RWPE2 (cell line): ENCODE measurements around the gene NFATC4.

Experiments used
- ATAC-seq: fragments of 200-7000 bp; cut with Tn5 transposase; 3 replicates; pipeline ENCODE4 v1.9.1; 2021; ENCODE audit warnings: low read depth
- DNase-seq: peaks from one replicate; pipeline ENCODE4 v3.0.0-alpha.2; 2020; ENCODE audit warnings: low spot score
- H3K27ac ChIP-seq: fragments of 450-650 bp; 2 replicates; pipeline ENCODE4 v1.5.1; 2017; ENCODE audit warnings: mild to moderate bottlenecking; ENCODE audit not compliant: poor library complexity, severe bottlenecking
- H3K27me3 ChIP-seq: fragments of 250-450 bp; sonication (Bioruptor Pico); 2 replicates; pipeline ENCODE4 v1.5.1; 2021; ENCODE audit warnings: mild to moderate bottlenecking, moderate library complexity; ENCODE audit not compliant: insufficient read depth, poor library complexity, severe bottlenecking
- H3K36me3 ChIP-seq: fragments of 250-450 bp; sonication (Bioruptor Pico); 2 replicates; pipeline ENCODE4 v1.5.1; 2020; ENCODE audit warnings: low read depth, mild to moderate bottlenecking, moderate library complexity
- H3K4me1 ChIP-seq: fragments of 250-450 bp; sonication (Bioruptor Pico); 2 replicates; pipeline ENCODE4 v1.5.1; 2021; ENCODE audit warnings: mild to moderate bottlenecking, moderate library complexity; ENCODE audit not compliant: insufficient read depth, poor library complexity, severe bottlenecking
- H3K4me3 ChIP-seq: fragments of 250-450 bp; sonication (Bioruptor Pico); 2 replicates; pipeline ENCODE4 v1.5.1; 2021; ENCODE audit warnings: mild to moderate bottlenecking, moderate library complexity; ENCODE audit not compliant: severe bottlenecking
- H3K9me3 ChIP-seq: fragments of 250-450 bp; sonication (Bioruptor Pico); 2 replicates; pipeline ENCODE4 v1.5.1; 2021; ENCODE audit warnings: mild to moderate bottlenecking, moderate library complexity; ENCODE audit not compliant: severe bottlenecking
- TF ChIP-seq, protein P1 (sequence below): fragments of 450-650 bp; IDR thresholded peaks from one replicate; pipeline ENCODE4 v1.5.1; 2017; ENCODE audit warnings: mild to moderate bottlenecking, moderate library complexity; ENCODE audit not compliant: poor library complexity, severe bottlenecking

Gene NFATC4

DNA sequence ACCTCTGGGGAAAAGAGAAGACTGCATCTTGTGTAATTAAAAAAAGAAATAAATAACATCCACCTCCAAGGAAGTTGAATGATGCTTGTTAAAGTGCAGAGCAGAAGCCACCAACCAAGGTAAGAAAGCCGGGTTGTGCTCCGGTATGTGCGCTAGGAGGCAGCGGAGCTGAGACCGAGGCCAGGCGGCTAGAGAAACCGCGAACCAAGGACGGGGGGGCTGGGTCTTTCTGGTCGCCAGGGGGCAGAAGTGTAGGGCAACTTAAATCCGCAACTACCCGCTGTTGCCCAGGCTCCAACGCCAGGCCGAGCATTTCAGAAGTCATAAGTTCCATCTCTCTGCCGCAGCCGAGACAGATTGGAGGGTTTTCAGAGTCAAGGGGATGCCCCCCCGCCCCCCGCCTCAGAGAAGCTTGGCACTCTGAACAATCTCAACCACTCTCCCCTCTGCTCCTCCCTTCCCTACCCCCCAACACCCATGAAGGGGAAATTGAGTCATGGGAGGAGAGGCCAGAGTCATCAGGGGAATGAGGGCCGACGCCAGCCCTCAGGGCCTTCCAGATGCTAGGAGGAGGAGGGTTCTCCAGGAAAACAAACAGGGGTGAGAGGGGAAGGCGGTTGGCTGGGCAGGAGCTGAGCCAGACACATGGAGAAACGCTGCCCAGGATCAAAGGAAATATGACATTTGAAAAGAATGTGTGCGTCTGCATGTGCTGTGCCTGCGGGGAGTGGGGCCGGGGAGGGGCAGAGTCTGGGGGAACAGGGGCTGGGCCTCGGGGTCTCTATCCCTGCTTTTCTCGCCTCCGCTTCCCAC, 2.2 kb upstream of the NFATC4 start:
- H3K27me3 ChIP-seq = peaks cover 5% of the 10 kb centered on the region
- H3K9me3 ChIP-seq = no peaks in the 10 kb centered on the region
- H3K4me3 ChIP-seq = no peak overlapping the region
- TF ChIP-seq, protein P1, sequence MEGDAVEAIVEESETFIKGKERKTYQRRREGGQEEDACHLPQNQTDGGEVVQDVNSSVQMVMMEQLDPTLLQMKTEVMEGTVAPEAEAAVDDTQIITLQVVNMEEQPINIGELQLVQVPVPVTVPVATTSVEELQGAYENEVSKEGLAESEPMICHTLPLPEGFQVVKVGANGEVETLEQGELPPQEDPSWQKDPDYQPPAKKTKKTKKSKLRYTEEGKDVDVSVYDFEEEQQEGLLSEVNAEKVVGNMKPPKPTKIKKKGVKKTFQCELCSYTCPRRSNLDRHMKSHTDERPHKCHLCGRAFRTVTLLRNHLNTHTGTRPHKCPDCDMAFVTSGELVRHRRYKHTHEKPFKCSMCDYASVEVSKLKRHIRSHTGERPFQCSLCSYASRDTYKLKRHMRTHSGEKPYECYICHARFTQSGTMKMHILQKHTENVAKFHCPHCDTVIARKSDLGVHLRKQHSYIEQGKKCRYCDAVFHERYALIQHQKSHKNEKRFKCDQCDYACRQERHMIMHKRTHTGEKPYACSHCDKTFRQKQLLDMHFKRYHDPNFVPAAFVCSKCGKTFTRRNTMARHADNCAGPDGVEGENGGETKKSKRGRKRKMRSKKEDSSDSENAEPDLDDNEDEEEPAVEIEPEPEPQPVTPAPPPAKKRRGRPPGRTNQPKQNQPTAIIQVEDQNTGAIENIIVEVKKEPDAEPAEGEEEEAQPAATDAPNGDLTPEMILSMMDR = peak; percentile 56
- ATAC-seq = peak; percentile 58
- H3K27ac ChIP-seq = peak overlapping the region; percentile 6
- DNase-seq = no peak
- no peaks in the 10 kb centered on the region for H3K36me3 ChIP-seq
- H3K4me1 ChIP-seq = peaks cover 9% of the 10 kb centered on the region

GRCh38 chr14:24366413-24366720, 1.6 kb upstream of the NFATC4 start:
- Histone ChIP-seq H3K4me3 (peak overlapping the region; percentile 16), H3K27ac (peak overlapping the region; percentile 6), H3K27me3 (peaks cover 5% of the 10 kb centered on the region), H3K4me1 (peaks cover 9% of the 10 kb centered on the region), H3K9me3 (no peaks in the 10 kb centered on the region), H3K36me3 (no peaks in the 10 kb centered on the region)
- ATAC-seq (no peak), DNase-seq (no peak)
- TF ChIP-seq, protein P1 = no peak

GRCh38 chr14:24366721-24367513, 1.1 kb upstream of the NFATC4 start:
- Histone ChIP-seq H3K27ac (peak overlapping the region; percentile 6), H3K36me3 (no peaks in the 10 kb centered on the region), H3K27me3 (peaks cover 5% of the 10 kb centered on the region), H3K4me1 (peaks cover 9% of the 10 kb centered on the region), H3K4me3 (peak overlapping the region; percentile 16), H3K9me3 (no peaks in the 10 kb centered on the region)
- DNase-seq (peak; percentile 80), ATAC-seq (peak; percentile 56)
- TF ChIP-seq, protein P1 = no peak

DNA sequence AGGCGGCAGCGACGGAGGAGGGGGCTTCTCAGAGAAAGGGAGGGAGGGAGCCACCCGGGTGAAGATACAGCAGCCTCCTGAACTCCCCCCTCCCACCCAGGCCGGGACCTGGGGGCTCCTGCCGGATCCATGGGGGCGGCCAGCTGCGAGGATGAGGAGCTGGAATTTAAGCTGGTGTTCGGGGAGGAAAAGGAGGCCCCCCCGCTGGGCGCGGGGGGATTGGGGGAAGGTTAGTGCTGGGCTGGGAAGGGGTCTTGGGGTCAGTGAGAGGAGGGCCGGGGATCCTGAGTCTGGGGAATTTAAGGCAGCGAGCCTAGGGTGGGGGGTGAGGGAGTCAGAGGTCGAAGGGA, 203 bp downstream of the NFATC4 start:
- Histone ChIP-seq H3K27ac (no peak overlapping the region), H3K27me3 (peaks cover 5% of the 10 kb centered on the region), H3K9me3 (no peaks in the 10 kb centered on the region), H3K4me3 (no peak overlapping the region), H3K36me3 (no peaks in the 10 kb centered on the region), H3K4me1 (peaks cover 9% of the 10 kb centered on the region)
- TF ChIP-seq, protein P1 = no peak
- ATAC-seq = no peak
- DNase-seq = no peak
